Testis (tissue), 2 donors: Measurements from ENCODE around the gene GRIP1.

Experiments
- CTCF ChIP-seq, 3 experiments: fragments of 450-650 bp in 2 of 3; fragments of 200-600 bp in 1 of 3; sonication (generic) in 1 of 3; IDR thresholded peaks; one replicate each; pipeline ENCODE4 v1.5.1; 2016 to 2019; ENCODE audit warnings: antibody characterized with exemption in 3 of 3, mild to moderate bottlenecking in 2 of 3, moderate library complexity in 1 of 3
- POLR2A ChIP-seq: fragments of 450-650 bp; IDR thresholded peaks from one replicate; pipeline ENCODE4 v1.6.1; 2017; ENCODE audit warnings: antibody characterized with exemption, mild to moderate bottlenecking, moderate library complexity

- TF ChIP-seq CTCF (IDR thresholded peaks at IDR 0.05) (no peak), POLR2A (no peak)
Observed at GRCh38 chr12:66502911-66503310, 176.0 kb downstream of the GRIP1 start.
